Measurements from ENCODE around the gene NDUFA3. TPM values are rescaled to one million over a fixed set of nuclear protein-coding genes. Genes with fewer than 3 reads are reported as not detected.

Gene NDUFA3
- total and polyA plus RNA-seq, 2 donors (not counting 3 experiments of a cell fraction or from before 2014, with no cell fraction given): 107 to 119 TPM

Other genes with a start within 250 kb of the NDUFA3 start
- gene MYADM, start 235.0 kb upstream of the NDUFA3 start, total RNA-seq: 128 and 133 TPM in 2 replicates
- gene MYADM, start 235.0 kb upstream of the NDUFA3 start, polyA plus RNA-seq: 100 and 122 TPM in 2 replicates
- gene PRKCG, start 220.7 kb upstream of the NDUFA3 start, total RNA-seq: not detected in 2 replicates
- 0.07 and 0.08 TPM in 2 replicates for gene PRKCG, start 220.7 kb upstream of the NDUFA3 start, polyA plus RNA-seq
- 0.78 and 1.3 TPM in 2 replicates for gene CACNG7, start 193.6 kb upstream of the NDUFA3 start, total RNA-seq
- 0.92 and 1.1 TPM in 2 replicates for gene CACNG7, start 193.6 kb upstream of the NDUFA3 start, polyA plus RNA-seq
- 1.7 and 3.0 TPM in 2 replicates for gene CACNG8, start 139.9 kb upstream of the NDUFA3 start, total RNA-seq
- 0.11 and 0.18 TPM in 2 replicates for gene CACNG8, start 139.9 kb upstream of the NDUFA3 start, polyA plus RNA-seq
- 4.0 and 5.4 TPM in 2 replicates for gene CACNG6, start 111.2 kb upstream of the NDUFA3 start, total RNA-seq
- 3.9 and 5.0 TPM in 2 replicates for gene CACNG6, start 111.2 kb upstream of the NDUFA3 start, polyA plus RNA-seq
- not detected in 2 replicates for gene VSTM1, start 39.0 kb upstream of the NDUFA3 start, total RNA-seq
- gene VSTM1, start 39.0 kb upstream of the NDUFA3 start, polyA plus RNA-seq: not detected in 2 replicates
- not detected in 2 replicates for gene TARM1, start 21.5 kb upstream of the NDUFA3 start, total RNA-seq
- not detected in 2 replicates for gene TARM1, start 21.5 kb upstream of the NDUFA3 start, polyA plus RNA-seq
- gene OSCAR, start 2.1 kb upstream of the NDUFA3 start, total RNA-seq: not detected in 2 replicates
- gene OSCAR, start 2.1 kb upstream of the NDUFA3 start, polyA plus RNA-seq: 0.08 and 0.10 TPM in 2 replicates
- 32.1 and 36.2 TPM in 2 replicates for gene TFPT, start 12.8 kb downstream of the NDUFA3 start, total RNA-seq
- 28.3 and 29.3 TPM in 2 replicates for gene TFPT, start 12.8 kb downstream of the NDUFA3 start, polyA plus RNA-seq
- gene PRPF31, start 12.9 kb downstream of the NDUFA3 start, total RNA-seq: 99.1 and 101 TPM in 2 replicates
- 70.8 and 76.2 TPM in 2 replicates for gene PRPF31, start 12.9 kb downstream of the NDUFA3 start, polyA plus RNA-seq
- 62.4 and 74.7 TPM in 2 replicates for gene CNOT3, start 34.9 kb downstream of the NDUFA3 start, total RNA-seq
- 16.4 and 20.4 TPM in 2 replicates for gene CNOT3, start 34.9 kb downstream of the NDUFA3 start, polyA plus RNA-seq
- 5.0 and 6.9 TPM in 2 replicates for gene LENG1, start 56.9 kb downstream of the NDUFA3 start, total RNA-seq
- 2.1 and 3.0 TPM in 2 replicates for gene LENG1, start 56.9 kb downstream of the NDUFA3 start, polyA plus RNA-seq
- gene TMC4, start 70.3 kb downstream of the NDUFA3 start, total RNA-seq: 0.71 and 0.74 TPM in 2 replicates
- gene TMC4, start 70.3 kb downstream of the NDUFA3 start, polyA plus RNA-seq: 1.7 and 2.4 TPM in 2 replicates
- 175 and 218 TPM in 2 replicates for gene MBOAT7, start 86.7 kb downstream of the NDUFA3 start, total RNA-seq
- gene MBOAT7, start 86.7 kb downstream of the NDUFA3 start, polyA plus RNA-seq: 204 and 256 TPM in 2 replicates
- gene TSEN34, start 88.5 kb downstream of the NDUFA3 start, total RNA-seq: 37.4 and 40.7 TPM in 2 replicates
- 81.9 and 107 TPM in 2 replicates for gene TSEN34, start 88.5 kb downstream of the NDUFA3 start, polyA plus RNA-seq
- 1,192 and 1,260 TPM in 2 replicates for gene RPS9, start 98.0 kb downstream of the NDUFA3 start, total RNA-seq
- 3,343 and 4,230 TPM in 2 replicates for gene RPS9, start 98.0 kb downstream of the NDUFA3 start, polyA plus RNA-seq
- not detected in 2 replicates for gene LILRB3, start 120.2 kb downstream of the NDUFA3 start, total RNA-seq
- gene LILRB3, start 120.2 kb downstream of the NDUFA3 start, polyA plus RNA-seq: not detected in 2 replicates
- not detected in 2 replicates for gene LILRA6, start 139.9 kb downstream of the NDUFA3 start, total RNA-seq
- gene LILRA6, start 139.9 kb downstream of the NDUFA3 start, polyA plus RNA-seq: 0.05 TPM in 1 of 2 replicates, not detected in the other
- gene LILRB5, start 154.4 kb downstream of the NDUFA3 start, total RNA-seq: not detected in 2 replicates
- gene LILRB5, start 154.4 kb downstream of the NDUFA3 start, polyA plus RNA-seq: not detected in 2 replicates
- not detected in 2 replicates for gene LILRB2, start 178.3 kb downstream of the NDUFA3 start, total RNA-seq
- not detected in 2 replicates for gene LILRB2, start 178.3 kb downstream of the NDUFA3 start, polyA plus RNA-seq
- not detected in 2 replicates for gene LILRA5, start 210.3 kb downstream of the NDUFA3 start, total RNA-seq
- not detected in 2 replicates for gene LILRA5, start 210.3 kb downstream of the NDUFA3 start, polyA plus RNA-seq
- not detected in 2 replicates for gene LILRA4, start 236.3 kb downstream of the NDUFA3 start, total RNA-seq
- not detected in 2 replicates for gene LILRA4, start 236.3 kb downstream of the NDUFA3 start, polyA plus RNA-seq

All from endothelial cell of umbilical vein (primary cell).